HG03442 (cell line): ENCODE data around the gene PAK1.
"Not testable (repeated sequence)": the region's sequence is repeated elsewhere in the genome, so short reads cannot be mapped to it uniquely, and the experiment has no call there.

Source experiments
- ATAC-seq: cut with Tn5 transposase; IDR thresholded peaks from one replicate; pipeline ENCODE4 v1.9.1; 2021; ENCODE audit warnings: mild to moderate bottlenecking, moderate library complexity; ENCODE audit not compliant: unreplicated experiment

Gene PAK1

GRCh38 chr11:77473801-77474683, at the start of gene PAK1:
TSS of gene PAK1 (minus strand) at chr11:77474094. CDS start at chr11:77392520, 81,574 bp downstream.
- ATAC-seq: peak; percentile 47

- no peak for ATAC-seq
Observed at GRCh38 chr11:77522215-77522614, 48.3 kb upstream of the PAK1 start.

GRCh38 chr11:77519847-77520246, 46.0 kb upstream of the PAK1 start:
- ATAC-seq: no peak

- no peak for ATAC-seq
Observed at GRCh38 chr11:77518471-77518870, 44.6 kb upstream of the PAK1 start.

GRCh38 chr11:77517753-77518152, 43.9 kb upstream of the PAK1 start:
- ATAC-seq: no peak

- ATAC-seq: no peak
Observed at GRCh38 chr11:77517226-77517625, 43.3 kb upstream of the PAK1 start.

- ATAC-seq: no peak
Observed at GRCh38 chr11:77515483-77515882, 41.6 kb upstream of the PAK1 start.

- ATAC-seq: no peak
Observed at GRCh38 chr11:77515063-77515462, 41.2 kb upstream of the PAK1 start.

- ATAC-seq: no peak
Observed at GRCh38 chr11:77512092-77512491, 38.2 kb upstream of the PAK1 start.

GRCh38 chr11:77510851-77511250, 37.0 kb upstream of the PAK1 start:
- no peak for ATAC-seq

GRCh38 chr11:77510095-77510494, 36.2 kb upstream of the PAK1 start:
- ATAC-seq: no peak

GRCh38 chr11:77508019-77508418, 34.1 kb upstream of the PAK1 start:
- ATAC-seq: no peak

GRCh38 chr11:77506857-77507256, 33.0 kb upstream of the PAK1 start:
- ATAC-seq: no peak

- no peak for ATAC-seq
Observed at GRCh38 chr11:77505956-77506355, 32.1 kb upstream of the PAK1 start.

GRCh38 chr11:77503006-77503405, 29.1 kb upstream of the PAK1 start:
- no peak for ATAC-seq

- ATAC-seq: no peak
Observed at GRCh38 chr11:77502346-77502905, 28.5 kb upstream of the PAK1 start.

GRCh38 chr11:77501758-77502157, 27.9 kb upstream of the PAK1 start:
- ATAC-seq: no peak

GRCh38 chr11:77497368-77497767, 23.5 kb upstream of the PAK1 start:
- ATAC-seq: no peak

- no peak for ATAC-seq
Observed at GRCh38 chr11:77495526-77495925, 21.6 kb upstream of the PAK1 start.

GRCh38 chr11:77490035-77490434, 16.1 kb upstream of the PAK1 start:
- not testable (repeated sequence) for ATAC-seq

GRCh38 chr11:77487790-77488189, 13.9 kb upstream of the PAK1 start:
- no peak for ATAC-seq

GRCh38 chr11:77479746-77480352, 6.0 kb upstream of the PAK1 start:
- no peak for ATAC-seq
